HCT116 (cell line): ENCODE results near the gene YWHAG. TPM values are rescaled to one million over a fixed set of nuclear protein-coding genes. Genes with fewer than 3 reads are reported as not detected.
A peak's percentile ranks its signal among the peaks of the same experiment; 100 is the strongest.

Experiments used
- ATAC-seq: fragments of 200-7000 bp; cut with Tn5 transposase; 2 replicates; pipeline ENCODE4 v1.9.1; 2020; ENCODE audit warnings: mild to moderate bottlenecking, moderate library complexity
- BruUV-seq: library from RNA; stranded (reverse); fragments of 400-500 nt; replicated peaks from 2 replicates; lab custom pipeline; 2021; lab: Mats Ljungman, UMichigan
- CTCF ChIA-PET: fragments of 300-600 bp; sonication (Branson Sonifier 250); formaldehyde crosslinking; loops from one replicate; lab custom pipeline; 2021; ENCODE audit warnings: antibody characterized with exemption; lab: Charles Lee
- POLR2A ChIA-PET: fragments of 300-600, 350-600 bp; sonication (Branson Sonifier 250); formaldehyde crosslinking; loops from one replicate; lab custom pipeline; 2021; ENCODE audit warnings: antibody characterized with exemption; lab: Charles Lee
- RAD21 ChIA-PET, 2 experiments: fragments of 300-600 bp; sonication (Branson Sonifier 250); formaldehyde crosslinking; loops; one replicate each; lab custom pipeline; 2023; ENCODE audit warnings: low total read pairs in 2 of 2; ENCODE audit not compliant: uncharacterized antibody in 2 of 2, unreplicated experiment in 2 of 2, low non-redundant PET in 1 of 2; lab: Charles Lee
- DNase-seq: peaks from one replicate; pipeline ENCODE4 v3.0.0-alpha.2; 2010; ENCODE audit warnings: low read depth, low spot score
- H2AFZ ChIP-seq: fragments of 200-600 bp; shearing (Covaris generic), sonication (generic); 2 replicates; pipeline ENCODE4 v1.6.1; 2017; ENCODE audit warnings: low read depth, mixed run types, mixed read lengths, antibody characterized with exemption, low read length; ENCODE audit not compliant: poor library complexity, severe bottlenecking
- H3K27ac ChIP-seq: 2 replicates; pipeline ENCODE4 v1.5.1; 2012; ENCODE audit warnings: low read depth, low read length
- H3K27me3 ChIP-seq: fragments of 200-600 bp; sonication (generic); 2 replicates; pipeline ENCODE4 v1.6.1; 2016; ENCODE audit warnings: mixed run types, low read length, mixed read lengths; ENCODE audit not compliant: insufficient read depth
- H3K36me3 ChIP-seq, 2 experiments: fragments of 200-500 bp in 1 of 2; fragments of 200-600 bp in 1 of 2; sonication (Bioruptor generic) in 1 of 2; sonication (generic) in 1 of 2; 2 replicates each; pipeline versions ENCODE4 v1.5.1 to v1.6.1; 2014 to 2016; ENCODE audit warnings: low read length in 2 of 2, inconsistent platforms in 1 of 2, mixed read lengths in 1 of 2, mixed run types in 1 of 2; ENCODE audit not compliant: insufficient read depth in 2 of 2, control insufficient read depth in 1 of 2
- H3K4me1 ChIP-seq, 2 experiments: fragments of 200-600 bp in 1 of 2; sonication (generic) in 1 of 2; 2 replicates each; pipeline versions ENCODE4 v1.5.1 to v1.6.1; 2012 to 2017; ENCODE audit warnings: low read length in 2 of 2, inconsistent platforms in 1 of 2, mild to moderate bottlenecking in 1 of 2, mixed read lengths in 1 of 2, mixed run types in 1 of 2, moderate library complexity in 1 of 2; ENCODE audit not compliant: insufficient read depth in 2 of 2, control insufficient read depth in 1 of 2
- H3K4me2 ChIP-seq: fragments of 200-600 bp; sonication (generic); 2 replicates; pipeline ENCODE4 v1.6.1; 2017; ENCODE audit warnings: mixed run types, low read length, mixed read lengths
- H3K4me3 ChIP-seq, 2 experiments: fragments of 200-600 bp in 1 of 2; sonication (generic) in 1 of 2; replicated peaks in 1 of 2; 2 replicates each; pipeline ENCODE4 v1.5.1; 2011 to 2016; ENCODE audit warnings: low read length in 2 of 2, control low read depth in 1 of 2, low read depth in 1 of 2, mild to moderate bottlenecking in 1 of 2, mixed read lengths in 1 of 2, mixed run types in 1 of 2
- H3K79me2 ChIP-seq: fragments of 200-600 bp; sonication (generic); 2 replicates; pipeline ENCODE4 v1.6.1; 2017; ENCODE audit warnings: mild to moderate bottlenecking, mixed run types, low read length, moderate library complexity, mixed read lengths; ENCODE audit not compliant: insufficient read depth
- H3K9ac ChIP-seq: fragments of 200-600 bp; sonication (generic); 2 replicates; pipeline ENCODE4 v1.6.1; 2016; ENCODE audit warnings: low read length, mixed read lengths
- H3K9me2 ChIP-seq: fragments of 200-600 bp; sonication (generic), shearing (Covaris generic); 2 replicates; pipeline ENCODE4 v1.6.1; 2017; ENCODE audit warnings: mixed run types, mild to moderate bottlenecking, moderate library complexity; ENCODE audit not compliant: insufficient read depth
- H3K9me3 ChIP-seq, 2 experiments: fragments of 200-500 bp in 1 of 2; fragments of 200-600 bp in 1 of 2; sonication (Bioruptor generic) in 1 of 2; sonication (generic) in 1 of 2; 2 replicates each; pipeline ENCODE4 v1.6.1; 2014 to 2017; ENCODE audit warnings: low read length in 2 of 2, mixed read lengths in 2 of 2, inconsistent platforms in 1 of 2, low read depth in 1 of 2, mild to moderate bottlenecking in 1 of 2, mixed run types in 1 of 2, moderate library complexity in 1 of 2; ENCODE audit not compliant: control insufficient read depth in 1 of 2, insufficient read depth in 1 of 2
- H4K20me1 ChIP-seq: fragments of 200-600 bp; sonication (generic), shearing (Covaris generic); 2 replicates; pipeline ENCODE4 v1.6.1; 2017; ENCODE audit warnings: mixed run types, mild to moderate bottlenecking, moderate library complexity; ENCODE audit not compliant: insufficient read depth
- CEBPB ChIP-seq: IDR thresholded peaks from 2 replicates; pipeline ENCODE4 v1.6.1; 2012; ENCODE audit warnings: low read depth
- EZH2 ChIP-seq: fragments of 200-600 bp; sonication (generic); IDR thresholded peaks from 2 replicates; pipeline ENCODE4 v1.6.1; 2017; ENCODE audit warnings: antibody characterized with exemption, mixed run types
- POLR2AphosphoS5 ChIP-seq: IDR thresholded peaks from 2 replicates; pipeline ENCODE4 v1.6.1; 2011; ENCODE audit warnings: mild to moderate bottlenecking, low read depth, low read length, moderate library complexity
- SP1 ChIP-seq: IDR thresholded peaks from 2 replicates; pipeline ENCODE4 v1.6.1; 2012; ENCODE audit warnings: low read depth
- ZFX ChIP-seq: fragments of 450-650 bp; IDR thresholded peaks from 2 replicates; pipeline ENCODE4 v1.6.1; 2017
- ZNF274 ChIP-seq: fragments of 200-500 bp; sonication (Bioruptor generic); IDR thresholded peaks from 2 replicates; pipeline ENCODE4 v1.6.1; 2014; ENCODE audit warnings: mild to moderate bottlenecking, low read depth, low read length, inconsistent platforms
- intact Hi-C: fragments of 100-400 bp; cut with micrococcal nuclease; formaldehyde crosslinking; loops from 2 replicates; pipeline ENCODE4 v1.10.0; 2022
- total RNA-seq: library from RNA; stranded (reverse); gene quantifications from one replicate; pipeline ENCODE4 v1.2.1, GENCODE V29; 2021; ENCODE audit not compliant: unreplicated experiment
- TF ChIP-seq, protein P1 (sequence below), 3 experiments: fragments of 200-600 bp in 1 of 3; sonication (generic) in 1 of 3; IDR thresholded peaks in 2 of 3; conservative IDR thresholded peaks in 1 of 3; 2 replicates each; pipeline ENCODE4 v1.5.1; 2012 to 2017; ENCODE audit warnings: low read depth in 2 of 3, low read length in 2 of 3, antibody characterized with exemption in 1 of 3, borderline replicate concordance in 1 of 3, control low read depth in 1 of 3, mild to moderate bottlenecking in 1 of 3, mixed read lengths in 1 of 3, mixed run types in 1 of 3, moderate library complexity in 1 of 3; ENCODE audit not compliant: insufficient read depth in 1 of 3
- TF ChIP-seq, protein P2 (sequence below): IDR thresholded peaks from 2 replicates; pipeline ENCODE4 v1.6.1; 2012
- TF ChIP-seq, protein P3 (sequence below): IDR thresholded peaks from 2 replicates; pipeline ENCODE4 v1.6.1; 2012; ENCODE audit warnings: low read depth

Gene YWHAG
- total RNA-seq, 1 experiment from 2014 or later = 170 TPM

DNA sequence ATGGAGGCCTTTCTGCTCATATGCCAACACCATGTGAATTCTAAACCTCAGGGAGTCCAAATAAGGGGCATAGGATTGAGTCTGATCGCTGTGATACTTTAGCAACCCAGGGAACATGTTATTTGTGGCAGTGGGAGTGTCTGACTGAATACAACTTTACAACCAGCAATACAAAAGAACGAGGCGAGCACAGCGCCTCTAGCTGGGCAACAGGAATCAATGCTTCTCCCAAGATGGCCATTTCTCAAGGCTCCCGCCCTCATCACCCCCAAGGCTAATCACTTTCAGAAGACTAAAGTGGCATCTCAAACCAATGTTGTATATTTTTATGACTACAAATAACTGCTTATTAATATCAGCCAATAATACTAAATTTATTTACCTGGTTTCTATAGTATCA lies 28.1 kb downstream of the YWHAG start:
- no peaks in the 10 kb centered on the region for H3K4me1 ChIP-seq
- CTCF ChIA-PET = no interaction called here
- BruUV-seq = no TSS peak
- ATAC-seq (no peak), DNase-seq (no peak)
- no peak overlapping the region for H3K9ac ChIP-seq
- RAD21 ChIA-PET = no interaction called here
- no peaks in the 10 kb centered on the region for H3K9me2 ChIP-seq
- H3K79me2 ChIP-seq = peaks cover 100% of the 10 kb centered on the region
- no peaks in the 10 kb centered on the region for H3K9me3 ChIP-seq
- intact Hi-C loops = no loop called here
- no peak overlapping the region for H3K27ac ChIP-seq
- TF ChIP-seq POLR2AphosphoS5 (no peak), ZNF274 (no peak)
- TF ChIP-seq, protein P1, sequence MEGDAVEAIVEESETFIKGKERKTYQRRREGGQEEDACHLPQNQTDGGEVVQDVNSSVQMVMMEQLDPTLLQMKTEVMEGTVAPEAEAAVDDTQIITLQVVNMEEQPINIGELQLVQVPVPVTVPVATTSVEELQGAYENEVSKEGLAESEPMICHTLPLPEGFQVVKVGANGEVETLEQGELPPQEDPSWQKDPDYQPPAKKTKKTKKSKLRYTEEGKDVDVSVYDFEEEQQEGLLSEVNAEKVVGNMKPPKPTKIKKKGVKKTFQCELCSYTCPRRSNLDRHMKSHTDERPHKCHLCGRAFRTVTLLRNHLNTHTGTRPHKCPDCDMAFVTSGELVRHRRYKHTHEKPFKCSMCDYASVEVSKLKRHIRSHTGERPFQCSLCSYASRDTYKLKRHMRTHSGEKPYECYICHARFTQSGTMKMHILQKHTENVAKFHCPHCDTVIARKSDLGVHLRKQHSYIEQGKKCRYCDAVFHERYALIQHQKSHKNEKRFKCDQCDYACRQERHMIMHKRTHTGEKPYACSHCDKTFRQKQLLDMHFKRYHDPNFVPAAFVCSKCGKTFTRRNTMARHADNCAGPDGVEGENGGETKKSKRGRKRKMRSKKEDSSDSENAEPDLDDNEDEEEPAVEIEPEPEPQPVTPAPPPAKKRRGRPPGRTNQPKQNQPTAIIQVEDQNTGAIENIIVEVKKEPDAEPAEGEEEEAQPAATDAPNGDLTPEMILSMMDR (IDR thresholded peaks at IDR 0.05 in 2 of 3, conservative IDR thresholded peaks at IDR 0.05 in 1 of 3; ENCODE audit: borderline replicate concordance in 1 of 3, insufficient read depth in 1 of 3, low read depth in 2 of 3, low read length in 2 of 3) = peak in 2 of 3 experiments; percentile 3 to 47; a peak in 2 of 6 replicates
- H3K27me3 ChIP-seq = no peaks in the 10 kb centered on the region
- POLR2A ChIA-PET = no interaction called here
- H3K36me3 ChIP-seq = peaks cover 32 to 45% of the 10 kb centered on the region in 2 experiments
- no peak overlapping the region for H3K4me3 ChIP-seq
- H3K4me2 ChIP-seq = no peak overlapping the region
- peaks cover 38% of the 10 kb centered on the region; the same call in 1 of the 2 replicates for H4K20me1 ChIP-seq
- H2AFZ ChIP-seq = no peak overlapping the region

DNA sequence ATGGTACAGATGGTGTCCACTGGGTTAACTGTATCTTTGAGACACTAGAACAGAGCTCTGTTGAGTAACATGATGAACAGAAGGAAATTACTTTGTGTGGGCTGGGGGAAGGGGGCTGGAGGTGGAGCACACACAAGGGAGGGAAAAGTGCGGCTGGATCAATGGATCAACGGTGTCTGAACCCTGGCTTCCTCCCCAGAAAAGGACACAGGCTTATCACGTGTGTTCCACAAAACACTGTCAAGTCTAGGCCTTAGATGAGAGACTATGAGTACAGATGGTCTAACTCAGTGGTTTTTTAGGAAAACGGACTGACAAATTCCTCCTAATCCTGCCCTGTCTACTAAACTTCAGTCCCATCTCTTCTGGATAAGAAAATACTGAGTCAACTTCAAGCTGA lies 28.5 kb downstream of the YWHAG start:
- H3K79me2 ChIP-seq = peaks cover 100% of the 10 kb centered on the region
- no peaks in the 10 kb centered on the region for H3K9me2 ChIP-seq
- ChIA-PET CTCF (no interaction called here), POLR2A (no interaction called here), RAD21 (no interaction called here)
- no peak overlapping the region for H2AFZ ChIP-seq
- H4K20me1 ChIP-seq = peaks cover 38% of the 10 kb centered on the region; the same call in 1 of the 2 replicates
- no peak for DNase-seq
- ATAC-seq = no peak
- BruUV-seq = no TSS peak
- no peaks in the 10 kb centered on the region for H3K27me3 ChIP-seq
- H3K4me1 ChIP-seq = no peaks in the 10 kb centered on the region
- H3K9ac ChIP-seq = no peak overlapping the region
- no peaks in the 10 kb centered on the region for H3K9me3 ChIP-seq
- peaks cover 33 to 45% of the 10 kb centered on the region in 2 experiments for H3K36me3 ChIP-seq
- H3K4me3 ChIP-seq = no peak overlapping the region
- intact Hi-C loops = no loop called here
- no peak overlapping the region for H3K4me2 ChIP-seq
- H3K27ac ChIP-seq = no peak overlapping the region
- TF ChIP-seq SP1 (no peak), EZH2 (no peak), CEBPB (no peak), ZFX (no peak), POLR2AphosphoS5 (no peak)
- TF ChIP-seq, protein P2, sequence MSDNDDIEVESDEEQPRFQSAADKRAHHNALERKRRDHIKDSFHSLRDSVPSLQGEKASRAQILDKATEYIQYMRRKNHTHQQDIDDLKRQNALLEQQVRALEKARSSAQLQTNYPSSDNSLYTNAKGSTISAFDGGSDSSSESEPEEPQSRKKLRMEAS = no peak
- TF ChIP-seq, protein P1 (IDR thresholded peaks at IDR 0.05 in 2 of 3, conservative IDR thresholded peaks at IDR 0.05 in 1 of 3; ENCODE audit: borderline replicate concordance in 1 of 3, insufficient read depth in 1 of 3, low read depth in 2 of 3, low read length in 2 of 3) = no peak
- TF ChIP-seq, protein P3, sequence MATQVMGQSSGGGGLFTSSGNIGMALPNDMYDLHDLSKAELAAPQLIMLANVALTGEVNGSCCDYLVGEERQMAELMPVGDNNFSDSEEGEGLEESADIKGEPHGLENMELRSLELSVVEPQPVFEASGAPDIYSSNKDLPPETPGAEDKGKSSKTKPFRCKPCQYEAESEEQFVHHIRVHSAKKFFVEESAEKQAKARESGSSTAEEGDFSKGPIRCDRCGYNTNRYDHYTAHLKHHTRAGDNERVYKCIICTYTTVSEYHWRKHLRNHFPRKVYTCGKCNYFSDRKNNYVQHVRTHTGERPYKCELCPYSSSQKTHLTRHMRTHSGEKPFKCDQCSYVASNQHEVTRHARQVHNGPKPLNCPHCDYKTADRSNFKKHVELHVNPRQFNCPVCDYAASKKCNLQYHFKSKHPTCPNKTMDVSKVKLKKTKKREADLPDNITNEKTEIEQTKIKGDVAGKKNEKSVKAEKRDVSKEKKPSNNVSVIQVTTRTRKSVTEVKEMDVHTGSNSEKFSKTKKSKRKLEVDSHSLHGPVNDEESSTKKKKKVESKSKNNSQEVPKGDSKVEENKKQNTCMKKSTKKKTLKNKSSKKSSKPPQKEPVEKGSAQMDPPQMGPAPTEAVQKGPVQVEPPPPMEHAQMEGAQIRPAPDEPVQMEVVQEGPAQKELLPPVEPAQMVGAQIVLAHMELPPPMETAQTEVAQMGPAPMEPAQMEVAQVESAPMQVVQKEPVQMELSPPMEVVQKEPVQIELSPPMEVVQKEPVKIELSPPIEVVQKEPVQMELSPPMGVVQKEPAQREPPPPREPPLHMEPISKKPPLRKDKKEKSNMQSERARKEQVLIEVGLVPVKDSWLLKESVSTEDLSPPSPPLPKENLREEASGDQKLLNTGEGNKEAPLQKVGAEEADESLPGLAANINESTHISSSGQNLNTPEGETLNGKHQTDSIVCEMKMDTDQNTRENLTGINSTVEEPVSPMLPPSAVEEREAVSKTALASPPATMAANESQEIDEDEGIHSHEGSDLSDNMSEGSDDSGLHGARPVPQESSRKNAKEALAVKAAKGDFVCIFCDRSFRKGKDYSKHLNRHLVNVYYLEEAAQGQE = no peak
